ENCODE results near the gene KCNK17. TPM values are rescaled to one million over a fixed set of nuclear protein-coding genes. Genes with fewer than 3 reads are reported as not detected.
"Not testable (repeated sequence)": the region's sequence is repeated elsewhere in the genome, so short reads cannot be mapped to it uniquely, and the experiment has no call there.

KCNK17 gene
- polyA plus RNA-seq, 1 donor from 2014 or later: not detected

- H3K27me3 Mint-ChIP-seq: peaks cover 9% of the 10 kb centered on the region
- H3K4me3 Mint-ChIP-seq: no peak overlapping the region
- H3K4me1 Mint-ChIP-seq: peaks cover 0 to 8% (median 4%) of the 10 kb centered on the region in 3 donors
- H3K27ac Mint-ChIP-seq: no peak overlapping the region
- H3K9me3 Mint-ChIP-seq: no peaks in the 10 kb centered on the region
- no peaks in the 10 kb centered on the region for H3K36me3 Mint-ChIP-seq
Measured at GRCh38 chr6:39301606-39302005, 12.6 kb downstream of the KCNK17 start.

- H3K27me3 Mint-ChIP-seq: peaks cover 9% of the 10 kb centered on the region
- H3K27ac Mint-ChIP-seq: no peak overlapping the region
- no peak overlapping the region for H3K4me3 Mint-ChIP-seq
- no peaks in the 10 kb centered on the region for H3K9me3 Mint-ChIP-seq
- no peaks in the 10 kb centered on the region for H3K36me3 Mint-ChIP-seq
- H3K4me1 Mint-ChIP-seq: peaks cover 0 to 8% (median 4%) of the 10 kb centered on the region in 3 donors
Measured at GRCh38 chr6:39300739-39301138, 13.5 kb downstream of the KCNK17 start.

GRCh38 chr6:39298061-39298460, 16.2 kb downstream of the KCNK17 start:
- Mint-ChIP-seq H3K4me1 (peaks cover 0 to 7% (median 3%) of the 10 kb centered on the region in 3 donors), H3K27me3 (peaks cover 11% of the 10 kb centered on the region), H3K27ac (no peak overlapping the region), H3K9me3 (no peaks in the 10 kb centered on the region), H3K4me3 (no peak overlapping the region), H3K36me3 (no peaks in the 10 kb centered on the region)

- Mint-ChIP-seq H3K4me1 (no peaks in the 10 kb centered on the region), H3K27ac (no peak overlapping the region), H3K4me3 (no peak overlapping the region), H3K36me3 (no peaks in the 10 kb centered on the region), H3K9me3 (no peaks in the 10 kb centered on the region), H3K27me3 (peaks cover 8% of the 10 kb centered on the region)
Measured at GRCh38 chr6:39296745-39297640, 17.2 kb downstream of the KCNK17 start.

DNA sequence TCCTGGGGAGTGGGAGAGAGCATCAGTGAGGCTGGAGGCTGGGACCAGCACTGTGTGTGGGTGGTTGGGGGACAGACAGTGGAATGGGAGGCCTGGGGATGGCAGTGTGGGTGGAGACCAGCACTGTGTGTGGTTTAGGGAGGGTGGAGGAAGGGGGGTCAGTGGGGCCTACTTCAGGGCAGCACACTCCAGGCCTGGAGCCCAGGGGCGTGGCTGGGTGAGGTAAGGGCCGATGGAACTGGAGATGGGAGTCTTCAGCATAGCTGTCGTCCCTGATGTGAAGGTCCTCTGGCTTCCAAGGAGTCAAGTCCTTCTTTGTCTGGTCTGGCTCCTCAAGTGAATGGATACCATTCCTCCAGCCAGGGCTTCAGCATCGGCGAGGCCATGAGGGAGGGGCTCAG, 18.6 kb downstream of the KCNK17 start:
- Mint-ChIP-seq H3K27ac (no peak overlapping the region), H3K9me3 (no peaks in the 10 kb centered on the region), H3K36me3 (no peaks in the 10 kb centered on the region), H3K4me1 (no peaks in the 10 kb centered on the region), H3K4me3 (no peak overlapping the region), H3K27me3 (peaks cover 5% of the 10 kb centered on the region)

GRCh38 chr6:39294899-39295298, 19.3 kb downstream of the KCNK17 start:
- Mint-ChIP-seq H3K27ac (no peak overlapping the region), H3K36me3 (no peaks in the 10 kb centered on the region), H3K27me3 (peaks cover 4% of the 10 kb centered on the region), H3K9me3 (no peaks in the 10 kb centered on the region), H3K4me3 (no peak overlapping the region), H3K4me1 (no peaks in the 10 kb centered on the region)

DNA sequence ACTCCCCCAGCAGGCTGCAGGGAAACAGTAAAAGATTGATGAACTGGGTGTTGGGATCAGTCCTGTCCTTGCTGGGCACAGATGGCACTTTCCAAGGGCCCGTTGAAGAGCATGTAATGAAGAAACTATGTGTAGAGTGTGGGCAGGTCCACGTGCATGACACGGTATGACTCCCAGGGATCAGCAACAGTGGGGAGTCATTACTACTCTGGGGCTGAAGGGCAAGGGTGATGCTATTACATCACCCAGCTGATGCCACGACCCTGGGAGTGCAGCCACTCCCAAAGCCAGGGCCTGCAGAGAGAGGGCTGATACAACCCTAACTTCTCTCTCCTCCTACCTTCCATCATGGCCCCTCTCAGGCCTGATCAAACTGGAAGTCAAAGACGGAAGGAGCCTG, 20.1 kb downstream of the KCNK17 start:
- no peaks in the 10 kb centered on the region for H3K36me3 Mint-ChIP-seq
- H3K4me3 Mint-ChIP-seq: no peak overlapping the region
- H3K27me3 Mint-ChIP-seq: peaks cover 4% of the 10 kb centered on the region
- H3K27ac Mint-ChIP-seq: no peak overlapping the region
- H3K4me1 Mint-ChIP-seq: no peaks in the 10 kb centered on the region
- no peaks in the 10 kb centered on the region for H3K9me3 Mint-ChIP-seq

DNA sequence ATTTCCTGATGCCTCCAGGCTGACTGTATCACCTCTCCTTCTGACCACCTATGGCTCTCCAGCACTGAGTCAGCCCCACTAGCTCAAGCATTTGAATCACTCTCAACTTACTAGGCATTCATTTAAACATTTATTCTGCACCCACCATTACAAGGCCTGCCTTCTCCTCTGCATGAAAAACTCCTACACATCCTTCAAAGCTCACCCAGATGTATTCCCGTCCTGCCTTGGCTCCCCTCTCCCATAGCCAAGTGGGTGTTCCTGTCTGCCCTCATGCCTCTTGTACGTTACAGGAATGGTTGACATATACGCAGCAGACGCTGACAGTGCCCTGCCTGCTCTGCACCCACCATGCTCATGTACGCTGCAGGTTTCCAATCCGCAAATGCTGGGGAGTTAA, 21.6 kb downstream of the KCNK17 start:
- Mint-ChIP-seq H3K36me3 (no peaks in the 10 kb centered on the region), H3K4me1 (peaks cover 0 to 2% (median 0%) of the 10 kb centered on the region in 3 donors), H3K9me3 (peaks cover 0 to 1% (median 0%) of the 10 kb centered on the region in 3 donors), H3K27ac (no peak overlapping the region), H3K27me3 (peaks cover 4% of the 10 kb centered on the region), H3K4me3 (no peak overlapping the region)

- peaks cover 0 to 4% (median 0%) of the 10 kb centered on the region in 3 donors for H3K9me3 Mint-ChIP-seq
- peaks cover 2% of the 10 kb centered on the region for H3K27me3 Mint-ChIP-seq
- no peak overlapping the region for H3K4me3 Mint-ChIP-seq
- H3K4me1 Mint-ChIP-seq: peaks cover 0 to 2% (median 2%) of the 10 kb centered on the region in 3 donors
- no peak overlapping the region for H3K27ac Mint-ChIP-seq
- H3K36me3 Mint-ChIP-seq: peaks cover 2% of the 10 kb centered on the region
Measured at GRCh38 chr6:39289490-39289889, 24.7 kb downstream of the KCNK17 start.

DNA sequence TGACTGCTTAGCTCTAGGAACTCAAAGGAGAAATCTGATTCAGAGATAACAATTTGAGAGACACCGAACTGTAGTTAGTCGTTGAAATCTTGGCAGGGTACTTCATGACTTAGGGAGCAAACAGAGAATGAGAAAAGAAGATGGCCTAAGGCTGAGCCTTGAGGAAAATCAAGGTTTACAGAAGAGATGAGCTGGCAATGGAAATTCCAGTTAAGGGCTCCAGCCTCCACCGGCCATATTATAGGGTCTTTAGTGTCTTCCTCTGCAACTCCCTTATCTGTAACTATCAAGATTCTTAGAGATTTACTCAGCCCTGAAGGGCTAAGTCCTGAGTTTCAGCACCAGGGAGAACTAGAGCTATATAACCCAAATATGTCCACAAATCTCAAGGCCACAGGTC, 26.6 kb downstream of the KCNK17 start:
- H3K9me3 Mint-ChIP-seq: peaks cover 0 to 4% (median 0%) of the 10 kb centered on the region in 3 donors
- H3K27ac Mint-ChIP-seq: peak overlapping the region in 1 of 3 donors; percentile 57
- peaks cover 0 to 2% (median 2%) of the 10 kb centered on the region in 3 donors for H3K4me1 Mint-ChIP-seq
- H3K27me3 Mint-ChIP-seq: peaks cover 7% of the 10 kb centered on the region
- peaks cover 2% of the 10 kb centered on the region for H3K36me3 Mint-ChIP-seq
- peak overlapping the region in 1 of 4 donors; percentile 1 for H3K4me3 Mint-ChIP-seq

DNA sequence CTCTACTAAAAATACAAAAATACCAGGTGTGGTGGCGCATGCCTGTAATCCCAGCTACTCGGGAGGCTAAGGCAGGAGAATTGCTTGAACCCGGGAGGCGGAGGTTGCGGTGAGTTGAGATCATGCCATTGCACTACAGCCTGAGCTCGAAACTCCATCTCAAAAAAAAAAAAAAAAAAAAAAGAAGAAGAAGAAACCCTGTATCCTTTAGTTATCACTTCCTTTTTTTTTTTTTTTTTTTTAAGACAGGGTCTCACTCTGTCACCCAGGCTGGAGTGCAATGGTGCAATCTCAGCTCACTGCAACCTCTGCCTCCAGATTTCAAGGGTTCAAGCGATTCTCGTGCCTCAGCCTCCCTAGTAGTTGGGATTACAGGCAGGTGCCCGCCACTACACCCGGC, 27.6 kb downstream of the KCNK17 start:
- not testable (repeated sequence) for H3K4me1 Mint-ChIP-seq, H3K36me3 Mint-ChIP-seq, H3K27ac Mint-ChIP-seq, H3K9me3 Mint-ChIP-seq, H3K4me3 Mint-ChIP-seq
- H3K27me3 Mint-ChIP-seq: peaks cover 13% of the 10 kb centered on the region

- H3K27me3 Mint-ChIP-seq: peaks cover 14% of the 10 kb centered on the region
- peaks cover 0 to 3% (median 0%) of the 10 kb centered on the region in 3 donors for H3K9me3 Mint-ChIP-seq
- peaks cover 0 to 2% (median 2%) of the 10 kb centered on the region in 3 donors for H3K4me1 Mint-ChIP-seq
- no peak overlapping the region for H3K4me3 Mint-ChIP-seq
- H3K27ac Mint-ChIP-seq: no peak overlapping the region
- peaks cover 2% of the 10 kb centered on the region for H3K36me3 Mint-ChIP-seq
Measured at GRCh38 chr6:39282774-39283173, 31.4 kb downstream of the KCNK17 start.

DNA sequence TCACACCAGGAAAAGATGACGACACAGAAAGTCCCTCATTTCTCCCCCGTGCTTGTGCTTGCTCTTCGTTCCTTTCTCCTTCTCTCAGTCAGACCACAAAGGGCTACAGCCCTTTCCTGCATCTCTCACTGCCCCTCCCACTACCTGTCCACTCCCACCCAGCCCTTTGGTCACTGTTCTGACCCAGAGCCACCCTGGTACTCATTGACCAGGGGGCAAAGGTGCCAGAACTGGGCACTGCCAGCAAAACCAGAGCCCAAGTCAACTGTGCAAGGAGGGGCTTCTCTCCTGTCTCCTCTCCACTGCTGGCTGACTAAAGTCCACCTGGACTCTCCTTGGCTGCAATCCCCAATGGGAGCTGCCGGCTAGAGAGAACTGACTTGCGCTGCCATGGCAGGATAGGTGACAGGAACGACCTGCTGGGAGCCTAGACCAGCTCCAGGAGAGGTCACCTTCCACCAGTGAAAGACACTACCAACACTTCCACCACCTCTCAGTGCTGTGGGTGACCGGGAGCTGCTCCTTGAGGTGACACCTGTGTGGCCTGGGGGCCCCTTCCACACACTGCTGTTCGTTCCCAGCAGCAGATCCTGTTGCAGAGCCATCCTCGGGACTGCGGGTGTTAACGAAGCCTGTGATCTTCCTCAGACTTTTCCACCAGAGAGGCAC, 32.8 kb downstream of the KCNK17 start:
- H3K4me3 Mint-ChIP-seq: no peak overlapping the region
- no peak overlapping the region for H3K27ac Mint-ChIP-seq
- peaks cover 0 to 2% (median 2%) of the 10 kb centered on the region in 3 donors for H3K4me1 Mint-ChIP-seq
- H3K9me3 Mint-ChIP-seq: peaks cover 0 to 5% (median 0%) of the 10 kb centered on the region in 3 donors
- peaks cover 14% of the 10 kb centered on the region for H3K27me3 Mint-ChIP-seq
- peaks cover 2% of the 10 kb centered on the region for H3K36me3 Mint-ChIP-seq

DNA sequence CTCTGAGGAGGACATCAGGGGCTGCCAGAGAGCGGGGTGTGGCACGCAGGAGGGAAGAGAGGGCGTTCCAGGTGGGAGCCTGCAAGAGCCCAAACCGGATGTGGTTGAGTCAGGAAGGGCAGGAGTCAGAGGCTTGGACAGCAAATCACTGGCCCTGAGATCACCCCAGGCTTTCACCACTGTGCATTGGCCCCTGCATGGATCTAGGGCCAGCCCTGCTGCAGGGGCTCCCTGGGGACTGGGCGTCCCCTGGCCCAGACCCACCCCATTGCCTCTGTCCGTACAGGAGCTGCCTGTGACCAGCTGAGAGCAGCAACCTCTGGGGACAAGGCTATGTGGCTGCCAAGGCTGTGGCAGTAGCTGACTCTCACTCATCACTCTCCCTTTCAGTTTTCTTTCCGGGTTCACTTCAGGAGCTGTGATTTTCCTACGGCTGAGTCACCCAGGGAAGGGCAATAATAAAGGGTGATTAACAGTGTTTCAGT, 33.9 kb downstream of the KCNK17 start:
- no peak overlapping the region for H3K27ac Mint-ChIP-seq
- H3K4me1 Mint-ChIP-seq: peaks cover 0 to 2% (median 0%) of the 10 kb centered on the region in 3 donors
- H3K36me3 Mint-ChIP-seq: peaks cover 2% of the 10 kb centered on the region
- H3K9me3 Mint-ChIP-seq: peaks cover 0 to 5% (median 0%) of the 10 kb centered on the region in 3 donors
- H3K4me3 Mint-ChIP-seq: no peak overlapping the region
- H3K27me3 Mint-ChIP-seq: peaks cover 15% of the 10 kb centered on the region

DNA sequence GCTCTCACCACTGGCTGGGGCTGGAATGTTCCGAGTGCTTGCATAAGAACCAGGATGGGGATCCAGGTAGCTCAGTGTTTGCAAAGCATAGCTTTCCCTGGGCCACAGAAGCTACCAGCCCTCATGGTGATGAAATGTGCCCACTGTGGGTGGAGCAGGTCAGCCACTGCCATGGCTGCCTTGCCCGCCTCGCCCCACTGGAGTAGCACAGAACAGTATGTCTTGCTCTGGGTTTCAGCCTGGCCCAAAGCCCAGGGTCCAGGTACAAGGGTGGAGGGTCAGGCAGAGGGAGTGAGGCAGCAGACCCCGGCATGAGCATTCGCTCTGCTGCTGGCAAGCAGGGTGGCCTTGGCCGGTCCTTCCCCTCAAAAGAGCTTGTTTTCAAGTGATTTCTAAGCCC, 34.7 kb downstream of the KCNK17 start:
- peaks cover 13% of the 10 kb centered on the region for H3K27me3 Mint-ChIP-seq
- H3K4me1 Mint-ChIP-seq: peaks cover 0 to 2% (median 0%) of the 10 kb centered on the region in 3 donors
- H3K36me3 Mint-ChIP-seq: no peaks in the 10 kb centered on the region
- H3K9me3 Mint-ChIP-seq: peaks cover 0 to 5% (median 0%) of the 10 kb centered on the region in 3 donors
- H3K27ac Mint-ChIP-seq: no peak overlapping the region
- no peak overlapping the region for H3K4me3 Mint-ChIP-seq

Data from IgD-negative memory B cell (primary cell).